HS-5 (cell line): ENCODE results near the gene GPT2.

ENCODE experiments used
- DNase-seq: peaks from one replicate; pipeline ENCODE4 v3.0.0-alpha.2; 2012; ENCODE audit warnings: low read depth

Gene GPT2

DNA sequence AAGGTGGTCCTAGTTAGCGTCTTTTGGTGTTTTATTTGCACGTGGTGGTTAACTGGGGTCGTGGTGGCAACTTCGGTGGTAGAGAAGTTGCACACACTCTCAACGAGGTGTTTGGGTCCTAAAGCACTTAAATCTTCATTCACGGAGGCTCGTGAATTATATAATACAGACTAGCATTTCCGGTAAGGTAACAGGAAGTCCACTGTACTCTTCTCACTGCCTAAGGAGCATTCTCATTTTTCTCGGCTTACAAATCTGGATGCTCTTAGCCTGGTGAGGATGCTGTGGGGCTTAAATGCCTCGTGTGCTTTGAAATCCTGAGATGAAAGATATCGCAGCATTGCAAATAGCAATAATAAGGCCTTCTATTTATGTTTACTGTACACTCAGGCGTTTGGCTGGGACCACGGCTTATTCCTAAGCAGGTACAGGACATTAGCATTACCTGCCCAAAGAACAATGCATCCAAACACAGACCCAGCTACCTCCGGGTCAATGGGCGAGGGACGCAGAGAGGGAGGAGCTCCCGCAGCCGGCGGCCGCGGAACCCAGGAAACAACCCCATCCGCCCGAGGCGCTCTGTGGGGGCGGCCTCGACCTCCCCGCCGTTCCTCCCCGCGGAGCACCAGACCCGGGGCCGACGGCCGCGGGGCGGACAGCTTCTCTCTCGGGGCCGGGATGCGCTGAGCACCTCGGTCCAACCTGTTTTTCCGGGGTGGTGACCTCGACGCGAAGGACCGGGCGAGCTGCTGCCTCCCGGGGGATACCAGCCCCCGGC lies 88.5 kb downstream of the GPT2 start:
- DNase-seq: no peak

DNA sequence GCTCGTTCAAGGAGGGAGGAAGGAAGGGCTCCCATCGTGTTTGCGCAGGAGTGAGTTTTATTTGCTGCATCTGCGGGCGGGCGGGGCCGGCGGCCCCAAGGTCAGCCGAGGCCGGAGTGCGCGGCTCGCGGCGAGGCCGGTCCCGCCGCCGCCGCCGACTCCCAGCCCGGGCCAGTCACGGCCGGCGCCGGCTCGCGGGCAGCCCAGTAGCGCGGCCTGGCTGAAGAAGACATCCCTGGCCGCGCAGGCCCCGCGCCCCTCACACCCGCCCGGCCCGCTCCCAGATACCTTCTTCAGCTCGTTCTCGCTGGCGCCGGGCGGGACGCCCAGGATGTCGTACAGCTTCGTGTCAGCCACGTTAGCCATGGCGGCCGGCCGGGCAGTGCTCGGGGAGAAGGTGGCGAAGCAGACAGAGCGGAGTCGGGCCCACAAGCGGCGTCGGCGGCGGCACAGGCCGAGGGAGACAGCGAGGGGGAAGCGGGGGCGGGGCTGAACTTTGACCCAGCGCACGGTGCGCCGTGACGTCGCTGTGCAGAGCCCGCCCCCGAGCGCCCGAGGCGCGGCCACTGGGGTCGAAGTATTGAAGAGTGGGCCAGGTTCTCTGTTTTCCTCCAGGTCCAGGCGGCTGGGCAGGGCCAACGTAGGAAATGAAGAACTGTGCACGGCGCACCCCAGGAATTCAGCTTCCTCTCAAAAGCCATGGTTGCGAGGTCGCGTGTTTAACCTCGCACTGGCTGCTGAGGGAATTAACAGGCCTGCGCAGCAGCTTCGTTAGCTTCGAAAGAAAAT lies 89.2 kb downstream of the GPT2 start, which contains the start of gene DNAJA2:
Gene DNAJA2, minus strand, starts transcription at position 468 of the 789 bp plus-strand sequence. Its CDS starts 102 bp downstream, at position 366.
- DNase-seq: peak; percentile 44

- DNase-seq: no peak
Observed at GRCh38 chr16:46973996-46974324, 89.8 kb downstream of the GPT2 start.

DNA sequence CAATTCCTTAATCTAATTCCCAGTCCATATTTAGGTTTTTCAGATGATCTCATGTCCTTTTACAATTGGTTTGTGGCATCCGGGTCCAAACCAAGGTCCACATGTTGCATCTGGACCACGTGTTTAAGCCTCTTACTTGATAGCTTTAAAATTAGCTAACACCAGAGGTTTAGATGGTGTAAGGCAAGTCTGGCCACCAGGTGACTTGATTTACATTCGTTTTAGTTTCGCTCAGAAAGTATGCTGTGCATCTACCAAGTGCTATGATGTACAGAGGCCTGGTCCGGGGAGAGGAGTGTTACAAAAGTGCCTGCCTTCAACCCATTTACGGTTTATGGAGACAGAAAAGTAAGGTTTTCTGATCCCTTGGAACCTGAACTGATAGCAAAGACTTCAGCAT lies 90.2 kb downstream of the GPT2 start:
- no peak for DNase-seq

DNA sequence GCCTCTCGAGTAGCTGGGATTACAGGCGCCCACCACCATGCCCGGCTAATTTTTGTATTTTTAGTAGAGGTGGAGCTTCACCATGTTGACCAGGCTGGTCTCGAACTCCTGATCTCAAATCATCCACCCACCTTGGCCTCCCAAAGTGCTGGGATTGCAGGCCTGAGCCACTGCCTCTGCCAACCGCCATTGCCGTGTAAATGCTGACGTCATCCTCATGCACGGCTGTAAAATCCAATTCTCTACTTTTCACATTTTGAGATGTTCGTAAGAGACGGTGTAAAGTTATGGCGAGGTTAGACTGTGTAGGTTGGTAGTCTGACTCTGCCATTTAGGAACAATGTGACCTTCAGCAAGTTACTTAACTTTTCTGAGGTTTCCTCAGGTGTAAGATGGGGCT lies 91.0 kb downstream of the GPT2 start:
- DNase-seq: no peak

GRCh38 chr16:46975908-46976470 lies 91.8 kb downstream of the GPT2 start:
- no peak for DNase-seq

- no peak for DNase-seq
Observed at GRCh38 chr16:46976550-46976949, 92.4 kb downstream of the GPT2 start.
